ACC112 (cell line): ENCODE results near the gene SPTSSB.
A peak's percentile ranks its signal among the peaks of the same experiment; 100 is the strongest.

Source experiments
- H2AFZ ChIP-seq: fragments of 200-600 bp; sonication (generic); one replicate; pipeline ENCODE4 v1.6.0; 2017; ENCODE audit warnings: antibody characterized with exemption, low read length; ENCODE audit not compliant: unreplicated experiment
- H3K27ac ChIP-seq: fragments of 200-600 bp; sonication (generic); 2 replicates; pipeline ENCODE4 v1.5.1; 2014; ENCODE audit warnings: low read depth, mild to moderate bottlenecking, antibody characterized with exemption, low read length, moderate library complexity
- H3K27me3 ChIP-seq: fragments of 200-600 bp; sonication (generic); 2 replicates; pipeline ENCODE4 v1.6.1; 2014; ENCODE audit warnings: mild to moderate bottlenecking, antibody characterized with exemption, low read length, moderate library complexity, mixed read lengths; ENCODE audit not compliant: insufficient read depth
- H3K36me3 ChIP-seq: fragments of 200-600 bp; sonication (generic); 2 replicates; pipeline ENCODE4 v1.6.1; 2016; ENCODE audit warnings: mild to moderate bottlenecking, antibody characterized with exemption, low read length, moderate library complexity, mixed read lengths; ENCODE audit not compliant: insufficient read depth
- H3K4me1 ChIP-seq: fragments of 200-600 bp; sonication (generic); one replicate; pipeline ENCODE4 v1.6.1; 2016; ENCODE audit warnings: low read length, mixed read lengths; ENCODE audit not compliant: insufficient read depth, unreplicated experiment, control insufficient read depth
- H3K4me3 ChIP-seq: fragments of 200-600 bp; sonication (generic); 2 replicates; pipeline ENCODE4 v1.5.1; 2014; ENCODE audit warnings: mild to moderate bottlenecking, low read depth, low read length
- H3K79me2 ChIP-seq: fragments of 200-600 bp; sonication (generic); one replicate; pipeline ENCODE4 v1.6.0; 2016; ENCODE audit warnings: low read length; ENCODE audit not compliant: control insufficient read depth, unreplicated experiment, insufficient read depth

Gene SPTSSB

GRCh38 chr3:161371441-161372320, at the start of gene SPTSSB:
SPTSSB (minus strand) TSS chr3:161371517; CDS start chr3:161346323, 25,194 bp downstream.
- H3K4me3 ChIP-seq: peak within 1 kb of the TSS; percentile 80
- peak within 1 kb of the TSS; percentile 99 for H2AFZ ChIP-seq
- H3K27me3 ChIP-seq: peaks cover 68% of the 10 kb centered on the region
- no peaks in the 10 kb centered on the region for H3K79me2 ChIP-seq
- no peak within 1 kb of the TSS for H3K27ac ChIP-seq
- H3K36me3 ChIP-seq: no peaks in the 10 kb centered on the region
- peaks cover 5% of the 10 kb centered on the region for H3K4me1 ChIP-seq

- no peak overlapping the region for H3K4me3 ChIP-seq
- no peaks in the 10 kb centered on the region for H3K36me3 ChIP-seq
- H3K27ac ChIP-seq: no peak overlapping the region
- no peaks in the 10 kb centered on the region for H3K27me3 ChIP-seq
- peaks cover 9% of the 10 kb centered on the region for H3K4me1 ChIP-seq
- H3K79me2 ChIP-seq: no peaks in the 10 kb centered on the region
- H2AFZ ChIP-seq: no peak overlapping the region
Observed at GRCh38 chr3:161420746-161421145, 49.4 kb upstream of the SPTSSB start.

- Histone ChIP-seq H3K4me1 (peaks cover 15% of the 10 kb centered on the region), H3K36me3 (no peaks in the 10 kb centered on the region), H3K27me3 (no peaks in the 10 kb centered on the region), H3K27ac (no peak overlapping the region), H3K79me2 (no peaks in the 10 kb centered on the region), H2AFZ (no peak overlapping the region), H3K4me3 (no peak overlapping the region)
Observed at GRCh38 chr3:161419555-161420333, 48.4 kb upstream of the SPTSSB start.

GRCh38 chr3:161415506-161416231, 44.4 kb upstream of the SPTSSB start:
- Histone ChIP-seq H3K4me3 (peak overlapping the region; percentile 42), H3K36me3 (no peaks in the 10 kb centered on the region), H3K27me3 (no peaks in the 10 kb centered on the region), H3K4me1 (peaks cover 28% of the 10 kb centered on the region), H3K79me2 (no peaks in the 10 kb centered on the region), H3K27ac (peak overlapping the region; percentile 98), H2AFZ (peak overlapping the region; percentile 49)

- no peak overlapping the region for H2AFZ ChIP-seq
- no peaks in the 10 kb centered on the region for H3K36me3 ChIP-seq
- H3K4me3 ChIP-seq: no peak overlapping the region
- H3K27ac ChIP-seq: peak overlapping the region; percentile 98
- H3K79me2 ChIP-seq: no peaks in the 10 kb centered on the region
- H3K27me3 ChIP-seq: no peaks in the 10 kb centered on the region
- H3K4me1 ChIP-seq: peaks cover 28% of the 10 kb centered on the region
Observed at GRCh38 chr3:161414907-161415306, 43.6 kb upstream of the SPTSSB start.

- H2AFZ ChIP-seq: no peak overlapping the region
- H3K4me3 ChIP-seq: no peak overlapping the region
- H3K27ac ChIP-seq: no peak overlapping the region
- H3K79me2 ChIP-seq: no peaks in the 10 kb centered on the region
- no peaks in the 10 kb centered on the region for H3K36me3 ChIP-seq
- peaks cover 28% of the 10 kb centered on the region for H3K4me1 ChIP-seq
- H3K27me3 ChIP-seq: no peaks in the 10 kb centered on the region
Observed at GRCh38 chr3:161413855-161414210, 42.5 kb upstream of the SPTSSB start.

GRCh38 chr3:161413127-161413854, 42.0 kb upstream of the SPTSSB start:
- no peak overlapping the region for H2AFZ ChIP-seq
- H3K27ac ChIP-seq: no peak overlapping the region
- no peaks in the 10 kb centered on the region for H3K27me3 ChIP-seq
- no peaks in the 10 kb centered on the region for H3K36me3 ChIP-seq
- H3K4me3 ChIP-seq: no peak overlapping the region
- H3K4me1 ChIP-seq: peaks cover 28% of the 10 kb centered on the region
- no peaks in the 10 kb centered on the region for H3K79me2 ChIP-seq

- Histone ChIP-seq H3K27me3 (no peaks in the 10 kb centered on the region), H3K4me3 (no peak overlapping the region), H3K27ac (no peak overlapping the region), H3K4me1 (peaks cover 28% of the 10 kb centered on the region), H2AFZ (no peak overlapping the region), H3K79me2 (no peaks in the 10 kb centered on the region), H3K36me3 (no peaks in the 10 kb centered on the region)
Observed at GRCh38 chr3:161412123-161412522, 40.8 kb upstream of the SPTSSB start.

- H3K27me3 ChIP-seq: no peaks in the 10 kb centered on the region
- no peaks in the 10 kb centered on the region for H3K79me2 ChIP-seq
- no peak overlapping the region for H3K4me3 ChIP-seq
- H2AFZ ChIP-seq: no peak overlapping the region
- peaks cover 13% of the 10 kb centered on the region for H3K4me1 ChIP-seq
- no peak overlapping the region for H3K27ac ChIP-seq
- H3K36me3 ChIP-seq: no peaks in the 10 kb centered on the region
Observed at GRCh38 chr3:161409858-161410257, 38.5 kb upstream of the SPTSSB start.

GRCh38 chr3:161409069-161409468, 37.8 kb upstream of the SPTSSB start:
- Histone ChIP-seq H3K36me3 (no peaks in the 10 kb centered on the region), H3K4me3 (no peak overlapping the region), H2AFZ (no peak overlapping the region), H3K79me2 (no peaks in the 10 kb centered on the region), H3K27me3 (no peaks in the 10 kb centered on the region), H3K27ac (no peak overlapping the region), H3K4me1 (peaks cover 12% of the 10 kb centered on the region)
